Lung (tissue), 12 donors: ENCODE results near the gene TCOF1. TPM values are rescaled to one million over a fixed set of nuclear protein-coding genes. Genes with fewer than 3 reads are reported as not detected.

Source experiments
- ATAC-seq: fragments of 200-7000 bp; cut with Tn5 transposase; one replicate; pipeline ENCODE4 v1.9.1; 2020; ENCODE audit warnings: moderate number of reproducible peaks; ENCODE audit not compliant: insufficient read depth, low FRiP score
- DNase-seq, 3 donors: peaks; one replicate each; pipeline ENCODE4 v3.0.0-alpha.2; 2013 to 2017
- H3K27ac ChIP-seq, 2 donors: one replicate each; pipeline ENCODE4 v1.5.1; 2013; ENCODE audit warnings: mild to moderate bottlenecking in 2 of 2, moderate library complexity in 2 of 2, control low read depth in 1 of 2, inconsistent platforms in 1 of 2, low read depth in 1 of 2, low read length in 1 of 2
- H3K27me3 ChIP-seq, 3 donors: one replicate each; pipeline ENCODE4 v1.5.1; 2013; ENCODE audit warnings: low read length in 2 of 3; ENCODE audit not compliant: control insufficient read depth in 3 of 3, insufficient read depth in 3 of 3
- H3K36me3 ChIP-seq, 4 donors: one replicate each; pipeline ENCODE4 v1.5.1; 2013; ENCODE audit warnings: low read length in 4 of 4, mild to moderate bottlenecking in 1 of 4, moderate library complexity in 1 of 4; ENCODE audit not compliant: control insufficient read depth in 4 of 4, insufficient read depth in 4 of 4
- H3K4me1 ChIP-seq, 5 donors: one replicate each; pipeline ENCODE4 v1.5.1; 2013; ENCODE audit warnings: low read length in 5 of 5, mild to moderate bottlenecking in 2 of 5, moderate library complexity in 1 of 5; ENCODE audit not compliant: control insufficient read depth in 5 of 5, insufficient read depth in 5 of 5
- H3K4me3 ChIP-seq: one replicate; pipeline ENCODE4 v1.5.1; 2013; ENCODE audit warnings: mild to moderate bottlenecking, control low read depth, moderate library complexity
- H3K9ac ChIP-seq, 2 donors: one replicate each; pipeline ENCODE4 v1.5.1; 2013; ENCODE audit warnings: low read length in 2 of 2, control low read depth in 1 of 2; ENCODE audit not compliant: insufficient read depth in 1 of 2
- H3K9me3 ChIP-seq, 4 donors: one replicate each; pipeline ENCODE4 v1.5.1; 2013; ENCODE audit warnings: low read length in 3 of 4, mild to moderate bottlenecking in 1 of 4, moderate library complexity in 1 of 4; ENCODE audit not compliant: control insufficient read depth in 4 of 4, insufficient read depth in 3 of 4
- WGBS, 2 donors: extraction: QIAGEN DNeasy Blood & Tissue Kit; methylation state at CpG; one replicate each; pipeline ENCODE4 v1.1.7; 2013; 5-methylcytosine and 5-hydroxymethylcytosine counted together
- polyA plus RNA-seq, 2 donors: library from polyadenylated mRNA; stranded (reverse); fragments of 200-250 nt; gene quantifications; one replicate each; pipeline ENCODE4 v1.2.1, GENCODE V29; 2013
- total RNA-seq, 2 donors: library from RNA; depleted of rRNA in 1 of 2; stranded (reverse); fragments of >200 nt in 1 of 2; gene quantifications; one replicate each; pipeline ENCODE4 v1.2.1, GENCODE V29; 2014 to 2021
- TF ChIP-seq, protein P1 (sequence below): IDR thresholded peaks from 2 replicates; pipeline ENCODE4 v1.5.1; 2012; ENCODE audit warnings: mild to moderate bottlenecking; ENCODE audit errors: control extremely low read depth, extremely low read depth
- donor health status: control.
- donor health status: control.
- donor health status: Bipolar disorder and iron deficiency.
- donor health status: healthy.
- donor health status: DM: yes; HTN: yes; CAD: no.

TCOF1 gene
- total and polyA plus RNA-seq, 4 donors: 13.3 to 25.3 (median 15.9) TPM

DNA sequence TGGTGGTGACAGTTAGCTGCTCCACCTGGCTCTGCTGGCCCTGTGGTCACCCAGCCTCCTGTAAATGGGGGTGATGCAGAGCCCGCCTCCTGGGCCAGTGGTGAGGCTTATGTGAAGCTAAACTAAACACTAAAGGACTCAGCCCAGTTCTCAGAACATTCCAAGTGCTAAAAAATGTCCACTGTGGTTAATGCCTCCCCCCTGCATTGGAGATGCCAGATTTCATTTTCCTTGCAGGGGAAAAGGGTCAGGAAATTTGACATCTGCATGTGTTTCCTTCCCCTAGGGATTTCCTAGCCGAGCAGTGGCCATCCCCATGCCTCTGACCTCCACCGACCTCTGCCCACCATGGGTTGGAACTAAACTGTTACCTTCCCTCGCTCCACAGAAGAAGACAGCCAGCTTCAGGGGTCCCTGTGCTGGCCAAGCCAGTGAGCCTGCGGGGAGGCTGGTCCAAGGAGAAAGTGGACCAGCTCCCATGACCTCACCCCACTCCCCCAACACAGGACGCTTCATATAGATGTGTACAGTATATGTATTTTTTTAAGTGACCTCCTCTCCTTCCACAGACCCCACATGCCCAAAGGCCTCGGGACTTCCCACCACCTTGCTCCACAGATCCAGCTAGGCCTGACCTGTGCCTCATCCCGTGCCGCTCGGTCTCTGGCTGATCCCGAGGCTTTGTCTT lies 42.2 kb downstream of the TCOF1 start:
- no peaks in the 10 kb centered on the region for H3K27me3 ChIP-seq
- peaks cover 8 to 83% (median 20%) of the 10 kb centered on the region in 4 donors for H3K36me3 ChIP-seq
- no peak overlapping the region for H3K9ac ChIP-seq
- no peak overlapping the region for H3K4me3 ChIP-seq
- H3K27ac ChIP-seq: no peak overlapping the region
- ATAC-seq: no peak
- no peaks in the 10 kb centered on the region for H3K4me1 ChIP-seq
- DNase-seq: no peak
- TF ChIP-seq, protein P1, sequence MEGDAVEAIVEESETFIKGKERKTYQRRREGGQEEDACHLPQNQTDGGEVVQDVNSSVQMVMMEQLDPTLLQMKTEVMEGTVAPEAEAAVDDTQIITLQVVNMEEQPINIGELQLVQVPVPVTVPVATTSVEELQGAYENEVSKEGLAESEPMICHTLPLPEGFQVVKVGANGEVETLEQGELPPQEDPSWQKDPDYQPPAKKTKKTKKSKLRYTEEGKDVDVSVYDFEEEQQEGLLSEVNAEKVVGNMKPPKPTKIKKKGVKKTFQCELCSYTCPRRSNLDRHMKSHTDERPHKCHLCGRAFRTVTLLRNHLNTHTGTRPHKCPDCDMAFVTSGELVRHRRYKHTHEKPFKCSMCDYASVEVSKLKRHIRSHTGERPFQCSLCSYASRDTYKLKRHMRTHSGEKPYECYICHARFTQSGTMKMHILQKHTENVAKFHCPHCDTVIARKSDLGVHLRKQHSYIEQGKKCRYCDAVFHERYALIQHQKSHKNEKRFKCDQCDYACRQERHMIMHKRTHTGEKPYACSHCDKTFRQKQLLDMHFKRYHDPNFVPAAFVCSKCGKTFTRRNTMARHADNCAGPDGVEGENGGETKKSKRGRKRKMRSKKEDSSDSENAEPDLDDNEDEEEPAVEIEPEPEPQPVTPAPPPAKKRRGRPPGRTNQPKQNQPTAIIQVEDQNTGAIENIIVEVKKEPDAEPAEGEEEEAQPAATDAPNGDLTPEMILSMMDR: no peak
- WGBS, 2 donors: 84 to 87% methylated on average over 11 of the region's 11 CpGs
- H3K9me3 ChIP-seq: no peaks in the 10 kb centered on the region

DNA sequence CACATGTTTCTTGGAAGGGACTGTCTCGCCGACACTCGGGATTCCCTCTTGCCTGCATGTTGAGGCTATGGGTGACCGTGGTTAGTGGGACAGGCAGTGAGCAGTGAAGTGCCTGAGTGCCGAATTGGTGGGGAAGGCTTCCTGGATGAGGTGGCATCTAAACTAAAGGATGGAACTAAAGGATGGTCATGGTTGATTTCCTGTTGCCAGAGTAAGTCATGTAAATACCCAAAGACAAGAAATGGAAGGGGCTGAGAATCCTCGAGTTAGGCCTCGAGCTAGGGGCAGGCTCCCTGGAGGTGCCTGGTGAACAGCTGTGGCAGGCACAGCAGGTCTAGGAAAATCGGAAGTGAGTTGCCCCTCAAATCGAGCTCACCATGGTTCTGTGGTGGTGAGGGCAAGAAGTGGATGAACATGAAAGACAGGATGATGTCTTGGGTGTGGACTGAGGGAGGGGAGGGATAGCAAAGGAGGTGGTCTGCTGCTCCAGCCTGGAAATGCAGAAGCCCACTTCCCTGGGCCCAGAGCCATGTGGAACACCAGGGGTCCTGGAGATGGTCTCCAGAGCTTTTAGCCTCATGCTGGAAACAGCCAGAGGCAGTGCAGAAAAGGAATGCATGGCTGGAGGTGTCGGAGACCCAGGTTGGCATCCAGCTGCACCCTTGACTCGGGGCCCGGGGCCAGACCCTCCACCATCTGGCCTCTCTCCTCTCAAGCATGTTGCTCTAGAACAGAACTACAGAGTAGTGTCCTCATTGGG lies 43.0 kb downstream of the TCOF1 start:
- Histone ChIP-seq H3K36me3 (peaks cover 6 to 85% (median 18%) of the 10 kb centered on the region in 4 donors), H3K4me1 (no peaks in the 10 kb centered on the region), H3K27ac (peak overlapping the region in 1 of 2 donors; percentile 6), H3K9ac (no peak overlapping the region), H3K27me3 (no peaks in the 10 kb centered on the region), H3K9me3 (no peaks in the 10 kb centered on the region), H3K4me3 (no peak overlapping the region)
- 81 to 90% methylated on average over 12 of the region's 12 CpGs for WGBS, 2 donors
- ATAC-seq (no peak), DNase-seq (no peak)
- TF ChIP-seq, protein P1: no peak

DNA sequence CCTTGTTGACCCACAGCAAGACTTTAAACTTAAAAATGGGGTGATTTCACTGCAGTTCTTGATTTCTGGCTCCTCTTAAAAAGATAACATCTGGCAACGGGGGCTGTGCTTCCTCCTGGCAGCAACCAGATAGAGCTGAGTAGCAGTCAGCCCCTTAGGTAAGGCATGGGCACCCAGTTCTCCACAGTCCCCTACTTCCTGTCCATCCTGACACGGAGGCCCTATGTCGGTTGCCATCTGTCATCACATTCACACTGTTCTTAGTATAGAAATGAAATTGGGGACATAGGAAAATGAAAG lies 43.5 kb downstream of the TCOF1 start:
- TF ChIP-seq, protein P1: no peak
- Histone ChIP-seq H3K4me3 (no peak overlapping the region), H3K27me3 (no peaks in the 10 kb centered on the region), H3K9me3 (no peaks in the 10 kb centered on the region), H3K36me3 (peaks cover 6 to 83% (median 16%) of the 10 kb centered on the region in 4 donors), H3K4me1 (no peaks in the 10 kb centered on the region), H3K27ac (peak overlapping the region in 1 of 2 donors; percentile 6), H3K9ac (no peak overlapping the region)
- DNase-seq (no peak), ATAC-seq (no peak)
- WGBS, 2 donors: 32 to 49% methylated on average over 3 of the region's 3 CpGs
